Gastroesophageal sphincter (tissue), 4 donors: ENCODE results near the gene GABBR2. TPM values are rescaled to one million over a fixed set of nuclear protein-coding genes. Genes with fewer than 3 reads are reported as not detected.

ENCODE experiments used
- ATAC-seq: fragments of 150-250 bp; one replicate; pipeline ENCODE4 v1.9.1; 2016; ENCODE audit warnings: mild to moderate bottlenecking, moderate library complexity
- H3K27ac ChIP-seq, 4 donors: fragments of 200-600 bp; sonication (generic) in 3 of 4; 1 replicate in 3 of 4; 2 replicates in 1 of 4; pipeline ENCODE4 v1.5.1; 2016 to 2019
- H3K27me3 ChIP-seq: fragments of 200-600 bp; sonication (generic); one replicate; pipeline ENCODE4 v1.5.1; 2019
- H3K36me3 ChIP-seq, 2 donors: fragments of 200-600 bp; sonication (generic); one replicate each; pipeline ENCODE4 v1.5.1; 2019; ENCODE audit warnings: control low read depth in 1 of 2
- H3K4me1 ChIP-seq, 3 donors: fragments of 200-600 bp; sonication (generic); 1 replicate in 2 of 3; 2 replicates in 1 of 3; pipeline ENCODE4 v1.5.1; 2016 to 2019; ENCODE audit warnings: control low read depth in 2 of 3
- H3K4me3 ChIP-seq, 2 donors: fragments of 200-600 bp; sonication (generic); one replicate each; pipeline ENCODE4 v1.5.1; 2019; ENCODE audit warnings: mild to moderate bottlenecking in 1 of 2, moderate library complexity in 1 of 2
- H3K9me3 ChIP-seq, 3 donors: fragments of 200-600 bp; sonication (generic); one replicate each; pipeline ENCODE4 v1.5.1; 2017 to 2019; ENCODE audit warnings: control low read depth in 2 of 3
- EP300 ChIP-seq: sonication (generic); formaldehyde crosslinking; IDR thresholded peaks from one replicate; pipeline ENCODE4 v1.6.1; 2017; ENCODE audit warnings: antibody characterized with exemption, mild to moderate bottlenecking
- POLR2A ChIP-seq, 2 donors: fragments of 450-650 bp; IDR thresholded peaks; one replicate each; pipeline ENCODE4 v1.6.1; 2017; ENCODE audit warnings: antibody characterized with exemption in 2 of 2, mild to moderate bottlenecking in 2 of 2, moderate library complexity in 1 of 2
- POLR2AphosphoS5 ChIP-seq: sonication (generic); formaldehyde crosslinking; IDR thresholded peaks from one replicate; pipeline ENCODE4 v1.6.1; 2017; ENCODE audit warnings: antibody characterized with exemption
- WGBS, 2 donors: methylation state at CpG; one replicate each; pipeline ENCODE4 v1.1.5; 2018; ENCODE audit warnings: low coverage in 1 of 2; 5-methylcytosine and 5-hydroxymethylcytosine counted together
- total RNA-seq, 4 donors: library from RNA; depleted of rRNA; stranded (reverse); fragments of >200 nt; gene quantifications; one replicate each; pipeline ENCODE4 v1.1.0, GENCODE V29; 2016
- TF ChIP-seq, protein P1 (sequence below), 4 experiments: fragments of 200-600 bp in 2 of 4; fragments of 450-650 bp in 2 of 4; sonication (generic) in 1 of 4; IDR thresholded peaks; one replicate each; pipeline ENCODE4 v1.5.1; 2017 to 2019; ENCODE audit warnings: antibody characterized with exemption in 4 of 4, mild to moderate bottlenecking in 2 of 4, moderate library complexity in 2 of 4

Gene GABBR2
- total RNA-seq, 4 donors from 2014 or later = 0.04 to 0.25 TPM; not detected in 2

DNA sequence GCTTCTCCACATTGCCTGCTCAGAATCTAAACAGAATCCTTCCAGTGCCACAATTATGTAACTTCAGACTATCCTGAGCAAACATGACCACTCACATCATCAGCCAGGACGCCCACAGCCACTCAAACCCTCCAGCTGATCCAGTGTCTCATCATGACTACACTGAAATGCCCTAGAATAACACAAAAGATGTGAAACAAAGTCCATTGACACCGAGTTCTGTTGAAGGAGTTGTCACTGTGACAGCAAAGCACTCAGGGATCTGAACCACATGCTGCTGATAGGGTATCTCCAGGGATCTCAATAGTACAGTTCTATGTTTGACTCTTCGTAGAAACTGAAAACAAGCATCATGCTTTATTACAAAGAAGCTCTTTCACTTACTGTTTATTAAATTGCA, 150.2 kb downstream of the GABBR2 start:
- WGBS, 2 donors = 35% methylated on average over 2 to 3 of the region's 3 CpGs
- Histone ChIP-seq H3K27me3 (peaks cover 16% of the 10 kb centered on the region), H3K4me1 (no peaks in the 10 kb centered on the region), H3K27ac (no peak overlapping the region), H3K36me3 (no peaks in the 10 kb centered on the region), H3K4me3 (no peak overlapping the region), H3K9me3 (no peaks in the 10 kb centered on the region)
- no peak for ATAC-seq
- no peak for TF ChIP-seq POLR2AphosphoS5
- TF ChIP-seq EP300 = no peak
- TF ChIP-seq, protein P1, sequence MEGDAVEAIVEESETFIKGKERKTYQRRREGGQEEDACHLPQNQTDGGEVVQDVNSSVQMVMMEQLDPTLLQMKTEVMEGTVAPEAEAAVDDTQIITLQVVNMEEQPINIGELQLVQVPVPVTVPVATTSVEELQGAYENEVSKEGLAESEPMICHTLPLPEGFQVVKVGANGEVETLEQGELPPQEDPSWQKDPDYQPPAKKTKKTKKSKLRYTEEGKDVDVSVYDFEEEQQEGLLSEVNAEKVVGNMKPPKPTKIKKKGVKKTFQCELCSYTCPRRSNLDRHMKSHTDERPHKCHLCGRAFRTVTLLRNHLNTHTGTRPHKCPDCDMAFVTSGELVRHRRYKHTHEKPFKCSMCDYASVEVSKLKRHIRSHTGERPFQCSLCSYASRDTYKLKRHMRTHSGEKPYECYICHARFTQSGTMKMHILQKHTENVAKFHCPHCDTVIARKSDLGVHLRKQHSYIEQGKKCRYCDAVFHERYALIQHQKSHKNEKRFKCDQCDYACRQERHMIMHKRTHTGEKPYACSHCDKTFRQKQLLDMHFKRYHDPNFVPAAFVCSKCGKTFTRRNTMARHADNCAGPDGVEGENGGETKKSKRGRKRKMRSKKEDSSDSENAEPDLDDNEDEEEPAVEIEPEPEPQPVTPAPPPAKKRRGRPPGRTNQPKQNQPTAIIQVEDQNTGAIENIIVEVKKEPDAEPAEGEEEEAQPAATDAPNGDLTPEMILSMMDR (IDR thresholded peaks at IDR 0.05) = no peak
- no peak for TF ChIP-seq POLR2A (IDR thresholded peaks at IDR 0.05)

DNA sequence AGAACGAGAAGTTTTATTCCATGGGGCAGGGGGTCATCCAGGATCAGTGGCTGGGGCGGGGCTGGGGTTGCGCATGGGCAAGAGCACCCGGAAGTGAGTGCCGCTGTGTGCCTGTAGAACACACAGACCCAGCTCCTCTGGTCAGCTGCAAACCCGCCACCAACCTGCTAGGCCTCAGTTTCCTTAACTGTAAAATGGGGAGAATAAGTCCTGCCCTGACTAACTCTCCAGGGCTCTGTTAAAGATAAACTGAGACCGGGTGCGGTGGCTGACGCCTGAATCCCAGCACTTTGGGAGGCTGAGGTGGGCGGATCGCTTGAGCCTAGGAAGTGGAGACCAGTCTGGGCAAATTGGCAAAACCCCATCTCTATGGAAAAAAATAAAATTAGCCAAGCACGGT, 152.2 kb downstream of the GABBR2 start:
- H3K4me1 ChIP-seq = no peaks in the 10 kb centered on the region
- no peak for ATAC-seq
- TF ChIP-seq, protein P1 (IDR thresholded peaks at IDR 0.05) = no peak
- TF ChIP-seq POLR2AphosphoS5 = no peak
- no peak for TF ChIP-seq EP300

DNA sequence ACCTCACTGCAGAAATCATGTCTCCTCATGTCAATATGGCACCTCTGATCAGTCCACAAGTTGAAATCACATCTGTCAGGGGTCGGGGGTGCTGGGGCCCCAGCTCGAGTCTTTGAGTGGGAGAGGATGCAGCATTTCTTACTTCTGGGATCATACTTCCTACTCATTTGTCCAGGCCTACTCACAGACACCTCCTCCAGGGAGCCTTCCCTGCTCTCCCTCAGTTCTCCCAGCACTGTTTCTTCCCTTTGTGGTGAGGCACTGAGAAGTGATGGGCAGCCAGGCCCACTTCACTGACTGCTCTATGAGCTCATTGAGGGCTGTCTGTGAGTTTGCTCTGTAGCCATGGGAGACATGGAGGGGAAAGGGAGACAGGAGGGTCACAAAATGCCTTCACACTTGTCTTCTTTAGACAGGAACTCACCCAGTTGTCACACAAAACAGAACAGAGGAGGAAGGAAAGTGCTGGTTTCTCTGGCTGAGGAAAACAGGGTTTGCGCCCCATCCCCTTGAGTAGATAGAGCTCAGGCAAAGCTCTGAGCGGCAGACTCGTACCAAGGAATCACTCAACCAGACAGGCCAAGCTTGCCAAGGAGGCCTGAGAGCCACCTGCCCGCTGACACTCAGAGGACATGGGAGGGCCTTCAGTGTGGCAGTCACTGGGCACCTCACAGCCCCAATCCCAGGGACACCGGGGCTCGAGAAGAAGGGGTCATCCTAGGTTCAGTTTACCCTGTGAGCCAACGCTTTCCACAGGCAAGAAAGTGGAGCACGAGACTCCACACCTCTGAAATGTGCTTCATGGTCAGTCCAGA, 152.9 kb downstream of the GABBR2 start:
- H3K27ac ChIP-seq = no peak overlapping the region
- no peak for ATAC-seq
- WGBS, 2 donors = 40 to 50% methylated on average over 1 to 2 of the region's 10 CpGs
- H3K4me1 ChIP-seq = no peaks in the 10 kb centered on the region
- H3K36me3 ChIP-seq = no peaks in the 10 kb centered on the region
- peaks cover 29% of the 10 kb centered on the region for H3K27me3 ChIP-seq
- no peaks in the 10 kb centered on the region for H3K9me3 ChIP-seq
- no peak overlapping the region for H3K4me3 ChIP-seq
- TF ChIP-seq EP300 (no peak), POLR2AphosphoS5 (no peak), POLR2A (IDR thresholded peaks at IDR 0.05) (no peak)
- TF ChIP-seq, protein P1 (IDR thresholded peaks at IDR 0.05) = no peak

More for the DNA sequence above, 152.2 kb downstream of the GABBR2 start:
- Histone ChIP-seq H3K36me3 (no peaks in the 10 kb centered on the region), H3K9me3 (no peaks in the 10 kb centered on the region), H3K27me3 (peaks cover 29% of the 10 kb centered on the region), H3K4me3 (no peak overlapping the region), H3K27ac (no peak overlapping the region)
- 38 to 80% methylated on average over 2 to 5 of the region's 12 CpGs for WGBS, 2 donors

DNA sequence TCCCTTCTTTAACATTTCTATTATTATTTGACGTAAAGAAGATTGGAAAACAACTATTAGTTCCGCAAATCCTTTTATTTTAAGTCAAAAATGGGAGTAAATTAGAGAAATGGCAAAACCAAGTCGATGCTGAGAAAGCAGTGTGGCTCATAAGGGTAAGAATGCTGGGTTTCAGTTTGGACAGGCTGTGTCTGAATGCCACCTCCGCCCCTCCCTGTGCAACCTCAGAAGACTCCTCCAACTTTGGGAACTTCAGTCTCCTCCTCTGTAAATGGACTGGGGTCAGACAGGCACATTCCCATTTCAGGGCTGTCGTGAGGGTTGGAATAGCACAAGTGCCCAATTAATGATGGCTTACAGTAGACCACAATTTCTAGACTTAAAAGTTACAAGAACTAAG, 154.0 kb downstream of the GABBR2 start:
- H3K4me3 ChIP-seq = no peak overlapping the region
- ATAC-seq = no peak
- H3K9me3 ChIP-seq = no peaks in the 10 kb centered on the region
- TF ChIP-seq POLR2AphosphoS5 = no peak
- TF ChIP-seq, protein P1 (IDR thresholded peaks at IDR 0.05) = no peak
- no peak for TF ChIP-seq EP300
- no peak for TF ChIP-seq POLR2A (IDR thresholded peaks at IDR 0.05)
- WGBS, 2 donors = 79 to 97% methylated on average over 4 to 5 of the region's 5 CpGs
- H3K4me1 ChIP-seq = no peaks in the 10 kb centered on the region
- peaks cover 33% of the 10 kb centered on the region for H3K27me3 ChIP-seq
- no peak overlapping the region for H3K27ac ChIP-seq
- no peaks in the 10 kb centered on the region for H3K36me3 ChIP-seq

DNA sequence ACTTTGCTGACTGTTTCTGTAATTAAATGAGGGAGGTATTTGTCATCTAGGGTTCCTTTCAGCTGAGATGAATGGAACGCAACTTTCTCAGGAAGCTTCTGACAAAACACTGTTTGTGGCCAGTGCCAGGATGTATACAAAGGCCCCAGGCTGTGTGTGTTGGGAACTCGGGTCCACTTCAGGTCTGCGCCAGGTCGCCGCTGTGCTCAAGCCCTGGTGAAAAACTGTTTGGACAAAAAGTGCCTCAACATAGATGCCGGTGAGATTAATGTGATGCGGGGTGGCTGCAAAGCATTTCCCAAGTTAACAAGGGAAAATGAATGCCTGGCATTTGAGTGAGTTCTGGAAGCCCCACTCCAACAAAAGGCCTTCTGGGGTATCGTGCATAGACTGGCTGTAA, 156.4 kb downstream of the GABBR2 start:
- no peaks in the 10 kb centered on the region for H3K36me3 ChIP-seq
- TF ChIP-seq EP300 (no peak), POLR2AphosphoS5 (no peak), POLR2A (IDR thresholded peaks at IDR 0.05) (no peak)
- TF ChIP-seq, protein P1 (IDR thresholded peaks at IDR 0.05) = no peak
- H3K4me1 ChIP-seq = no peaks in the 10 kb centered on the region
- 34 to 55% methylated on average over 8 of the region's 8 CpGs for WGBS, 2 donors
- H3K4me3 ChIP-seq = no peak overlapping the region
- H3K27ac ChIP-seq = no peak overlapping the region
- ATAC-seq = no peak
- H3K9me3 ChIP-seq = no peaks in the 10 kb centered on the region
- H3K27me3 ChIP-seq = peaks cover 38% of the 10 kb centered on the region
